IMR-90 (cell line): ENCODE measurements around the gene SRRM3. TPM values are rescaled to one million over a fixed set of nuclear protein-coding genes. Genes with fewer than 3 reads are reported as not detected.

Source experiments
- ATAC-seq: fragments of 200-7000 bp; cut with Tn5 transposase; 2 replicates; pipeline ENCODE4 v1.9.1; 2020; ENCODE audit warnings: low read depth, mild to moderate bottlenecking, moderate library complexity
- BruUV-seq: library from RNA; stranded (reverse); fragments of 400-500 nt; replicated peaks from 2 replicates; lab custom pipeline; 2021; lab: Mats Ljungman, UMichigan
- CTCF ChIA-PET: fragments of 300-600 bp; formaldehyde crosslinking; extraction: SDS; loops from one replicate; lab custom pipeline; 2021; ENCODE audit warnings: antibody characterized with exemption; lab: Yijun Ruan, JAX
- POLR2A ChIA-PET: fragments of 300-600 bp; sonication (Branson Sonifier 250); formaldehyde crosslinking; loops from one replicate; lab custom pipeline; 2022; ENCODE audit warnings: antibody characterized with exemption; ENCODE audit not compliant: unreplicated experiment; lab: Charles Lee
- DNase-seq: peaks from one replicate; pipeline ENCODE4 v3.0.0; 2013
- H2AFZ ChIP-seq: replicated peaks from 2 replicates; pipeline ENCODE3; 2013; ENCODE audit warnings: low read length, mild to moderate bottlenecking; ENCODE audit not compliant: poor library complexity
- H2AK5ac ChIP-seq: 2 replicates; pipeline ENCODE4 v1.6.1; 2013; ENCODE audit warnings: low read depth, low read length, inconsistent platforms
- H2AK9ac ChIP-seq: replicated peaks from 2 replicates; pipeline ENCODE3; 2013; ENCODE audit warnings: mild to moderate bottlenecking, low read depth, low read length, moderate library complexity; ENCODE audit not compliant: poor library complexity
- H2BK120ac ChIP-seq: 2 replicates; pipeline ENCODE4 v1.6.1; 2013; ENCODE audit warnings: low read depth, low read length, inconsistent platforms
- H2BK15ac ChIP-seq: 3 replicates; pipeline ENCODE4 v1.6.1; 2013; ENCODE audit warnings: low read depth, low read length, inconsistent platforms
- H2BK20ac ChIP-seq: 2 replicates; pipeline ENCODE4 v1.6.1; 2013; ENCODE audit warnings: low read depth, mild to moderate bottlenecking, inconsistent platforms, low read length, moderate library complexity
- H2BK5ac ChIP-seq: 2 replicates; pipeline ENCODE4 v1.6.1; 2013; ENCODE audit warnings: mild to moderate bottlenecking, low read depth, low read length, inconsistent platforms; ENCODE audit not compliant: poor library complexity, severe bottlenecking
- H3K14ac ChIP-seq: replicated peaks from 2 replicates; pipeline ENCODE4 v1.6.1; 2013; ENCODE audit warnings: low read depth, low read length, inconsistent platforms
- H3K18ac ChIP-seq: 2 replicates; pipeline ENCODE4 v1.6.1; 2013; ENCODE audit warnings: low read depth, low read length, control low read depth
- H3K23ac ChIP-seq: 2 replicates; pipeline ENCODE4 v1.6.1; 2013; ENCODE audit warnings: low read depth, low read length, inconsistent platforms
- H3K27ac ChIP-seq: 2 replicates; pipeline ENCODE4 v1.5.1; 2013; ENCODE audit warnings: mild to moderate bottlenecking, control low read depth, low read length; ENCODE audit not compliant: insufficient read depth
- H3K27me3 ChIP-seq: 2 replicates; pipeline ENCODE4 v1.6.1; 2013; ENCODE audit warnings: low read length; ENCODE audit not compliant: control insufficient read depth, insufficient read depth
- H3K36me3 ChIP-seq: 2 replicates; pipeline ENCODE4 v1.6.1; 2013; ENCODE audit warnings: low read length, mixed read lengths; ENCODE audit not compliant: control insufficient read depth, insufficient read depth
- H3K4ac ChIP-seq: 2 replicates; pipeline ENCODE4 v1.6.1; 2013; ENCODE audit warnings: low read depth, low read length, inconsistent platforms
- H3K4me1 ChIP-seq: 2 replicates; pipeline ENCODE4 v1.6.1; 2013; ENCODE audit warnings: low read length, mixed read lengths; ENCODE audit not compliant: control insufficient read depth, insufficient read depth
- H3K4me2 ChIP-seq: 2 replicates; pipeline ENCODE4 v1.6.1; 2013; ENCODE audit warnings: low read depth, mild to moderate bottlenecking, control low read depth, low read length, moderate library complexity
- H3K4me3 ChIP-seq: 2 replicates; pipeline ENCODE4 v1.5.1; 2013; ENCODE audit warnings: low read depth, mild to moderate bottlenecking, control low read depth, low read length, moderate library complexity; ENCODE audit not compliant: insufficient read depth
- H3K56ac ChIP-seq: 2 replicates; pipeline ENCODE4 v1.6.1; 2013; ENCODE audit warnings: low read length, inconsistent platforms; ENCODE audit not compliant: insufficient read depth; ENCODE audit errors: extremely low read depth
- H3K79me1 ChIP-seq, 2 experiments: 2 replicates each; pipeline ENCODE4 v1.6.1; 2013; ENCODE audit warnings: low read length in 2 of 2, inconsistent platforms in 1 of 2, low read depth in 1 of 2
- H3K9ac ChIP-seq: 2 replicates; pipeline ENCODE4 v1.6.1; 2013; ENCODE audit warnings: low read depth, low read length, control low read depth
- H3K9me1 ChIP-seq: 2 replicates; pipeline ENCODE4 v1.6.1; 2013; ENCODE audit warnings: low read length, inconsistent platforms; ENCODE audit not compliant: insufficient read depth
- H3K9me3 ChIP-seq: 2 replicates; pipeline ENCODE4 v1.6.1; 2013; ENCODE audit warnings: low read length; ENCODE audit not compliant: control insufficient read depth, insufficient read depth
- H4K20me1 ChIP-seq: 2 replicates; pipeline ENCODE4 v1.6.1; 2013; ENCODE audit warnings: low read length, inconsistent platforms; ENCODE audit not compliant: insufficient read depth
- H4K5ac ChIP-seq: 2 replicates; pipeline ENCODE4 v1.6.1; 2013; ENCODE audit warnings: mild to moderate bottlenecking, low read depth, low read length, control low read depth
- H4K8ac ChIP-seq, 2 experiments: 2 replicates each; pipeline ENCODE4 v1.6.1; 2013; ENCODE audit warnings: low read depth in 2 of 2, low read length in 2 of 2, control low read depth in 1 of 2, inconsistent platforms in 1 of 2
- H4K91ac ChIP-seq: 2 replicates; pipeline ENCODE4 v1.6.1; 2013; ENCODE audit warnings: low read depth, low read length, inconsistent platforms; ENCODE audit not compliant: insufficient read depth
- BHLHE40 ChIP-seq: fragments of 150-350 bp; IDR thresholded peaks from 2 replicates; pipeline ENCODE4 v1.6.1; 2016; ENCODE audit warnings: mild to moderate bottlenecking, low read depth, low read length
- CEBPB ChIP-seq: IDR thresholded peaks from 2 replicates; pipeline ENCODE4 v1.6.1; 2012; ENCODE audit warnings: low read depth, low read length, improper control_type of control experiment
- CHD1 ChIP-seq: IDR thresholded peaks from 2 replicates; pipeline ENCODE4 v1.6.1; 2012; ENCODE audit warnings: low read depth, low read length, improper control_type of control experiment
- MAFK ChIP-seq: IDR thresholded peaks from 2 replicates; pipeline ENCODE4 v1.6.1; 2012; ENCODE audit warnings: low read depth, low read length, improper control_type of control experiment
- MAZ ChIP-seq: IDR thresholded peaks from 2 replicates; pipeline ENCODE4 v1.6.1; 2012; ENCODE audit warnings: low read depth, mild to moderate bottlenecking, low read length, improper control_type of control experiment, moderate library complexity, borderline replicate concordance
- NFE2L2 ChIP-seq: fragments of 150-350 bp; IDR thresholded peaks from 2 replicates; pipeline ENCODE4 v1.6.1; 2016; ENCODE audit warnings: low read depth, mild to moderate bottlenecking, low read length
- POLR2A ChIP-seq: IDR thresholded peaks from 2 replicates; pipeline ENCODE4 v1.6.1; 2012; ENCODE audit warnings: mild to moderate bottlenecking, low read depth, low read length
- RAD21 ChIP-seq: IDR thresholded peaks from 2 replicates; pipeline ENCODE4 v1.6.1; 2012; ENCODE audit warnings: low read length, improper control_type of control experiment
- RCOR1 ChIP-seq: IDR thresholded peaks from 2 replicates; pipeline ENCODE4 v1.6.1; 2012; ENCODE audit warnings: mild to moderate bottlenecking, low read length, improper control_type of control experiment; ENCODE audit not compliant: insufficient replicate concordance
- RFX5 ChIP-seq: IDR thresholded peaks from 2 replicates; pipeline ENCODE4 v1.8.0; 2012; ENCODE audit warnings: low read depth, mild to moderate bottlenecking, low read length, moderate library complexity
- SMC3 ChIP-seq: fragments of 150-350 bp; IDR thresholded peaks from 2 replicates; pipeline ENCODE4 v1.6.1; 2016; ENCODE audit warnings: low read depth, mild to moderate bottlenecking, antibody characterized with exemption, low read length, moderate library complexity
- WGBS, 2 experiments: methylation state at CpG; one replicate each; pipeline versions ENCODE4 v1.1.5 to v1.1.7; 2013; ENCODE audit warnings: missing lambda C conversion rate in 2 of 2; ENCODE audit not compliant: insufficient read length in 1 of 2; ENCODE audit errors: extremely low coverage in 2 of 2; 5-methylcytosine and 5-hydroxymethylcytosine counted together
- dilution Hi-C: fragments of 300-500 bp; cut with HindIII; formaldehyde crosslinking; loops from one replicate; pipeline ENCODE4 v1.14.3; 2018; ENCODE audit warnings: low sequenced_read_pairs; ENCODE audit not compliant: unreplicated experiment
- in situ Hi-C: fragments of 300-500 bp; cut with MboI; formaldehyde crosslinking; loops from 3 replicates; pipeline ENCODE4 v1.14.3; 2019; ENCODE audit warnings: low sequenced_read_pairs, inconsistent platforms, mixed read lengths
- intact Hi-C: fragments of 100-400 bp; cut with micrococcal nuclease; formaldehyde crosslinking; loops from 2 replicates; pipeline ENCODE4 v1.10.0; 2022
- polyA plus RNA-seq, 3 experiments: library from polyadenylated mRNA; depleted of rRNA; stranded (reverse); fragments of >200 nt; gene quantifications; 2 replicates each; pipeline ENCODE4 v1.2.3, GENCODE V29; 2012; ENCODE audit warnings: low replicate concordance in 1 of 3
- total RNA-seq: library from RNA; depleted of rRNA; stranded (reverse); fragments of >200 nt; gene quantifications from 2 replicates; pipeline ENCODE4 v1.2.3, GENCODE V29; 2012
- TF ChIP-seq, protein P1 (sequence below): fragments of 150-350 bp; IDR thresholded peaks from 2 replicates; pipeline ENCODE4 v1.6.1; 2016; ENCODE audit warnings: low read depth, mild to moderate bottlenecking, low read length, moderate library complexity, borderline replicate concordance
- TF ChIP-seq, protein P2 (sequence below): conservative IDR thresholded peaks from 2 replicates; pipeline ENCODE4 v1.5.1; 2012; ENCODE audit warnings: mild to moderate bottlenecking, low read depth, low read length, improper control_type of control experiment
- TF ChIP-seq, protein P3 (sequence below): fragments of 150-350 bp; IDR thresholded peaks from 2 replicates; pipeline ENCODE4 v1.6.1; 2017; ENCODE audit warnings: mild to moderate bottlenecking, antibody characterized with exemption, low read length, low read depth

SRRM3 gene
- total and polyA plus RNA-seq, 2 of the 4 experiments (the other 2 are of a cell fraction): 0.18 to 2.5 TPM

DNA sequence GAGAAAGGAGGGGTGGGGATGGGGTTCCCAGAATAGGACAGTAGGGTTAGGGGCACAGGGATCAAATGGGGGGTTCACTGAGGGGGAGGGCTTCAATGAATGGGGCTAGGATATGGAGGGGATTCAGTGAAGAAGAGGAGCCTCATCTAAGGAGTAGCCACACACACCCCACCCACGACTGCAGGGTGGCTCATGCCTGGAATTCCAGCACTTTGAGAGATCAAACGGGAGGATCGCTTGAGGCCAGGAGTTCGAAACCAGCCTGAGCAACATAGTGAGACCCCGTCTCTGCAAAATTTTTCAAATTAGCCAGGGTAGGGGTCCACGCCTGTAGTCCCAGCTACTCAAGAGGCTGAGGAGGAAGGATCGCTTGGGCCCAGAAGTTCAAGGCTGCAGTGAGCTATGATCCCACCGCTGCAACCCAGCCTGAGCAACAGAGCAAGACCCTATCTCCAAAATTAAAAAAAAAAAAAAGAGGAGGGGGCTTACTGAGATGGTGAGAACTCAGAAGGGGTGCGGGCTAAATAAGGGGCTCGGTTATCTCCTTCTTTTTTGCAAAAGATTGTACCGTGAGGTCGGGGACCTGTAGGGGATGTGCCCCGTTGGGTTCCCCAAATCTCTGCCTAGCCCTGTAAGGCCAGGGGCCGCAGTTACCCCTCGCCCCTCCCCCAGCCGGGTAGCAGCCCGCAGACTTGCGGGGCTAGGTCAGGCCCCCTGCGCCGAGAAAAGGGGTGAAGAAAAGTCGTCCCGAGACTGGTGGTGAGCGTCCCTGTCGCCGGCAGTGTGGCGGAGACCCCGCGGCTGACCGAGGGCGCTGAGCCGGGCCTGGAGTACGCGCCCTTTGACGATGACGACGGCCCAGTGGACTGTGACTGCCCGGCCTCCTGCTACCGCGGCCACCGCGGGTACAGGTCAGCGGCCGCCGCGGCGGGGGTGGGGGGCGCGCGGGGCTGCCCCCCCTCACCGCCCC, 57.7 kb downstream of the SRRM3 start:
- no peaks in the 10 kb centered on the region for H3K79me1 ChIP-seq
- in situ Hi-C loops: no loop called here
- no peaks in the 10 kb centered on the region for H3K9me1 ChIP-seq
- H2AFZ ChIP-seq: peak overlapping the region; percentile 70
- no peak overlapping the region for H4K8ac ChIP-seq
- H2BK15ac ChIP-seq: no peak overlapping the region
- no peak overlapping the region for H3K4me3 ChIP-seq
- CTCF ChIA-PET: no interaction called here
- H3K27ac ChIP-seq: no peak overlapping the region
- dilution Hi-C loops: no loop called here
- ATAC-seq (no peak), DNase-seq (no peak)
- intact Hi-C loops: no loop called here
- no peak overlapping the region for H3K14ac ChIP-seq
- no peaks in the 10 kb centered on the region for H3K9me3 ChIP-seq
- no peak overlapping the region for H4K91ac ChIP-seq
- H2BK120ac ChIP-seq: no peak overlapping the region
- no peaks in the 10 kb centered on the region for H4K20me1 ChIP-seq
- H3K4me1 ChIP-seq: no peaks in the 10 kb centered on the region
- H2AK9ac ChIP-seq: no peak overlapping the region
- H3K9ac ChIP-seq: no peak overlapping the region
- 9% methylated on average over 14 of the region's 50 CpGs; no CpG with 5 or more reads in 1 of the 2 experiments for WGBS, 2 experiments
- no peak overlapping the region for H3K18ac ChIP-seq
- no TSS peak for BruUV-seq
- H2AK5ac ChIP-seq: no peak overlapping the region
- no peak overlapping the region for H3K4ac ChIP-seq
- no peaks in the 10 kb centered on the region for H3K36me3 ChIP-seq
- H3K4me2 ChIP-seq: peak overlapping the region; percentile 15; the same call in 1 of the 2 replicates
- no peak overlapping the region for H4K5ac ChIP-seq
- H3K56ac ChIP-seq: no peak overlapping the region
- H2BK20ac ChIP-seq: no peak overlapping the region
- peaks cover 29% of the 10 kb centered on the region for H3K27me3 ChIP-seq
- no peak overlapping the region for H2BK5ac ChIP-seq
- POLR2A ChIA-PET: no interaction called here
- no peak overlapping the region for H3K23ac ChIP-seq
- TF ChIP-seq RCOR1: no peak
- no peak for TF ChIP-seq NFE2L2
- TF ChIP-seq, protein P1, sequence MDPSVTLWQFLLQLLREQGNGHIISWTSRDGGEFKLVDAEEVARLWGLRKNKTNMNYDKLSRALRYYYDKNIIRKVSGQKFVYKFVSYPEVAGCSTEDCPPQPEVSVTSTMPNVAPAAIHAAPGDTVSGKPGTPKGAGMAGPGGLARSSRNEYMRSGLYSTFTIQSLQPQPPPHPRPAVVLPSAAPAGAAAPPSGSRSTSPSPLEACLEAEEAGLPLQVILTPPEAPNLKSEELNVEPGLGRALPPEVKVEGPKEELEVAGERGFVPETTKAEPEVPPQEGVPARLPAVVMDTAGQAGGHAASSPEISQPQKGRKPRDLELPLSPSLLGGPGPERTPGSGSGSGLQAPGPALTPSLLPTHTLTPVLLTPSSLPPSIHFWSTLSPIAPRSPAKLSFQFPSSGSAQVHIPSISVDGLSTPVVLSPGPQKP: no peak
- TF ChIP-seq RAD21: no peak
- TF ChIP-seq BHLHE40: no peak
- TF ChIP-seq, protein P2, sequence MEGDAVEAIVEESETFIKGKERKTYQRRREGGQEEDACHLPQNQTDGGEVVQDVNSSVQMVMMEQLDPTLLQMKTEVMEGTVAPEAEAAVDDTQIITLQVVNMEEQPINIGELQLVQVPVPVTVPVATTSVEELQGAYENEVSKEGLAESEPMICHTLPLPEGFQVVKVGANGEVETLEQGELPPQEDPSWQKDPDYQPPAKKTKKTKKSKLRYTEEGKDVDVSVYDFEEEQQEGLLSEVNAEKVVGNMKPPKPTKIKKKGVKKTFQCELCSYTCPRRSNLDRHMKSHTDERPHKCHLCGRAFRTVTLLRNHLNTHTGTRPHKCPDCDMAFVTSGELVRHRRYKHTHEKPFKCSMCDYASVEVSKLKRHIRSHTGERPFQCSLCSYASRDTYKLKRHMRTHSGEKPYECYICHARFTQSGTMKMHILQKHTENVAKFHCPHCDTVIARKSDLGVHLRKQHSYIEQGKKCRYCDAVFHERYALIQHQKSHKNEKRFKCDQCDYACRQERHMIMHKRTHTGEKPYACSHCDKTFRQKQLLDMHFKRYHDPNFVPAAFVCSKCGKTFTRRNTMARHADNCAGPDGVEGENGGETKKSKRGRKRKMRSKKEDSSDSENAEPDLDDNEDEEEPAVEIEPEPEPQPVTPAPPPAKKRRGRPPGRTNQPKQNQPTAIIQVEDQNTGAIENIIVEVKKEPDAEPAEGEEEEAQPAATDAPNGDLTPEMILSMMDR: no peak
- no peak for TF ChIP-seq MAFK
- TF ChIP-seq CEBPB: no peak
- TF ChIP-seq SMC3: no peak
- TF ChIP-seq RFX5: no peak
- TF ChIP-seq POLR2A: no peak
- TF ChIP-seq CHD1: no peak
- no peak for TF ChIP-seq MAZ
- TF ChIP-seq, protein P3, sequence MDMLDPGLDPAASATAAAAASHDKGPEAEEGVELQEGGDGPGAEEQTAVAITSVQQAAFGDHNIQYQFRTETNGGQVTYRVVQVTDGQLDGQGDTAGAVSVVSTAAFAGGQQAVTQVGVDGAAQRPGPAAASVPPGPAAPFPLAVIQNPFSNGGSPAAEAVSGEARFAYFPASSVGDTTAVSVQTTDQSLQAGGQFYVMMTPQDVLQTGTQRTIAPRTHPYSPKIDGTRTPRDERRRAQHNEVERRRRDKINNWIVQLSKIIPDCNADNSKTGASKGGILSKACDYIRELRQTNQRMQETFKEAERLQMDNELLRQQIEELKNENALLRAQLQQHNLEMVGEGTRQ: no peak
